Measurements from ENCODE around the gene ADAMTSL1. TPM values are rescaled to one million over a fixed set of nuclear protein-coding genes. Genes with fewer than 3 reads are reported as not detected.

The ADAMTSL1 gene
- total RNA-seq, 4 donors from 2014 or later = 21.3 to 138 (median 125) TPM

DNA sequence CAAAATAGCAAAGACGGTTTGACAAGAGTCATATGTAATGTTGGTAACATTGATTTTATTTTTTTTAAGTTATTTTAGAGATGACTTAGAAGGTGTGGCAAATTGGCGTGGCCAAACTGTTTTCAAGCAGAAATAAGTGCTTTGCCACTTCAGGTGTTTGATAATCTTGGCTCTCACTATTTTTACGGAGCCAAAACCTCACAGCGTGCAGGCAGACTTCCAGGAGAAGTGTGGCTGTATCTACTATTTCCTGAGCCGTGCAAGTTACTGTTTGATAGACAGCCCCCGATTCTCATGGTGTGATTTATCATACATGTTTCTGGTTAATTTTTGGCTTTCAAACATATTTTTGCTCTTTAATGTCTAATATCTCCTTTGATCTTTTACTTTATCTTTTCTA, 269.5 kb downstream of the ADAMTSL1 start:
- ATAC-seq = no peak
- Histone ChIP-seq H3K4me3 (no peak overlapping the region), H3K4me1 (peaks cover 4 to 54% (median 12%) of the 10 kb centered on the region in 3 donors), H3K27ac (peak overlapping the region in 2 of 4 donors; percentile 53 to 60), H3K27me3 (no peaks in the 10 kb centered on the region), H3K36me3 (no peaks in the 10 kb centered on the region), H3K9me3 (no peaks in the 10 kb centered on the region)
- TF ChIP-seq, protein P1, sequence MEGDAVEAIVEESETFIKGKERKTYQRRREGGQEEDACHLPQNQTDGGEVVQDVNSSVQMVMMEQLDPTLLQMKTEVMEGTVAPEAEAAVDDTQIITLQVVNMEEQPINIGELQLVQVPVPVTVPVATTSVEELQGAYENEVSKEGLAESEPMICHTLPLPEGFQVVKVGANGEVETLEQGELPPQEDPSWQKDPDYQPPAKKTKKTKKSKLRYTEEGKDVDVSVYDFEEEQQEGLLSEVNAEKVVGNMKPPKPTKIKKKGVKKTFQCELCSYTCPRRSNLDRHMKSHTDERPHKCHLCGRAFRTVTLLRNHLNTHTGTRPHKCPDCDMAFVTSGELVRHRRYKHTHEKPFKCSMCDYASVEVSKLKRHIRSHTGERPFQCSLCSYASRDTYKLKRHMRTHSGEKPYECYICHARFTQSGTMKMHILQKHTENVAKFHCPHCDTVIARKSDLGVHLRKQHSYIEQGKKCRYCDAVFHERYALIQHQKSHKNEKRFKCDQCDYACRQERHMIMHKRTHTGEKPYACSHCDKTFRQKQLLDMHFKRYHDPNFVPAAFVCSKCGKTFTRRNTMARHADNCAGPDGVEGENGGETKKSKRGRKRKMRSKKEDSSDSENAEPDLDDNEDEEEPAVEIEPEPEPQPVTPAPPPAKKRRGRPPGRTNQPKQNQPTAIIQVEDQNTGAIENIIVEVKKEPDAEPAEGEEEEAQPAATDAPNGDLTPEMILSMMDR (IDR thresholded peaks at IDR 0.05) = no peak
- TF ChIP-seq POLR2A (IDR thresholded peaks at IDR 0.05) = no peak
- no peak for TF ChIP-seq POLR2AphosphoS5 (IDR thresholded peaks at IDR 0.05)
- TF ChIP-seq EP300 (IDR thresholded peaks at IDR 0.05) = no peak
- WGBS, 2 donors (ENCODE audit: low coverage in 1 of 2) = 27 to 50% methylated on average over 6 of the region's 6 CpGs

DNA sequence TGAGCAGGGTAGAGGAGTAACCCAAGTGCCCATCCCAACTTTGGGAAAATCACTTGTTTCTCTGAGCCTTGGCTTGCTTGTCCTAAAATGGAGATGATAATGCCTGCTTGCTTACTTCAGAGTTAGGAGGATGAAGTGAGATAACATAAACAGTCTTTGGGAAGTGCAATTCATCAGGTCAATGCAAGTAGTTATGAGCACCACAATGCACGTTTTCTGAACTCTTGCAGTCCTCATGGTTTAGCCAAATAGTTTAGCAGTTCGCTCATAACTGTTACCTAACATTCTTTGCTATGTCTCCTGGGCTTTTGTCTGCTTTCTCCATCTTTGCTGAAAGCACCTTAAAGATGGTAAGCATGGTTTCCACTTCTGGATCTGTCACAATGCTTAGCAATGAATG, 270.0 kb downstream of the ADAMTSL1 start:
- peak overlapping the region in 3 of 4 donors; percentile 32 to 60 (median 53) for H3K27ac ChIP-seq
- no peak overlapping the region for H3K4me3 ChIP-seq
- no peaks in the 10 kb centered on the region for H3K9me3 ChIP-seq
- no peaks in the 10 kb centered on the region for H3K27me3 ChIP-seq
- WGBS, 2 donors (ENCODE audit: low coverage in 1 of 2) = 31 to 57% methylated on average over 2 of the region's 2 CpGs
- no peaks in the 10 kb centered on the region for H3K36me3 ChIP-seq
- TF ChIP-seq EP300 (IDR thresholded peaks at IDR 0.05) = no peak
- no peak for TF ChIP-seq POLR2A (IDR thresholded peaks at IDR 0.05)
- TF ChIP-seq, protein P1 (IDR thresholded peaks at IDR 0.05) = no peak
- no peak for TF ChIP-seq POLR2AphosphoS5 (IDR thresholded peaks at IDR 0.05)
- no peak for ATAC-seq
- H3K4me1 ChIP-seq = peaks cover 4 to 55% (median 12%) of the 10 kb centered on the region in 3 donors

DNA sequence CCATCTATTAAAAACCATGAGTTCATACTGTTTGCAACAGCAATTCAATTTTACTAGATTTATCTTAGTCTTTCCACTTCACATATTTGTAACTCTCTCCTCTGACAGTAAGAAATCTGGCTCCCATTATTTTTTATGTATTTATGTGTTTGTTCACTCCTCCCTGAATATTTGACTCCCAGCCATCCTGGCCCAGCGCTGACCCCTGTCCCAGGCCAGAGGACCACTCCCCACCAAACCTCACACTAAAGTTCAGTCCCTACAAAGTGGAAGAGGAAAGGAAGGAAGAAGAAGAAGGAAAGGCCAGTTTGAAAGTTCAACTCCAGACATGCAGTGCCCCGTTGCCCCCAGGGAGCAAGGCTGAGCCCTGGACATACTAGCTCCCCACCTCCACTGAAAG, 271.8 kb downstream of the ADAMTSL1 start:
- no peaks in the 10 kb centered on the region for H3K9me3 ChIP-seq
- H3K36me3 ChIP-seq = no peaks in the 10 kb centered on the region
- TF ChIP-seq EP300 (IDR thresholded peaks at IDR 0.05) (no peak), POLR2AphosphoS5 (IDR thresholded peaks at IDR 0.05) (no peak), POLR2A (IDR thresholded peaks at IDR 0.05) (no peak)
- TF ChIP-seq, protein P1 (IDR thresholded peaks at IDR 0.05) = no peak
- H3K4me3 ChIP-seq = no peak overlapping the region
- H3K27ac ChIP-seq = peak overlapping the region in 1 of 4 donors; percentile 28
- ATAC-seq = no peak
- H3K4me1 ChIP-seq = peaks cover 4 to 49% (median 12%) of the 10 kb centered on the region in 3 donors
- WGBS, 2 donors (ENCODE audit: low coverage in 1 of 2) = 86% methylated on average over 2 of the region's 2 CpGs; no CpG with 5 or more reads in 1 of the 2 donors
- H3K27me3 ChIP-seq = no peaks in the 10 kb centered on the region

DNA sequence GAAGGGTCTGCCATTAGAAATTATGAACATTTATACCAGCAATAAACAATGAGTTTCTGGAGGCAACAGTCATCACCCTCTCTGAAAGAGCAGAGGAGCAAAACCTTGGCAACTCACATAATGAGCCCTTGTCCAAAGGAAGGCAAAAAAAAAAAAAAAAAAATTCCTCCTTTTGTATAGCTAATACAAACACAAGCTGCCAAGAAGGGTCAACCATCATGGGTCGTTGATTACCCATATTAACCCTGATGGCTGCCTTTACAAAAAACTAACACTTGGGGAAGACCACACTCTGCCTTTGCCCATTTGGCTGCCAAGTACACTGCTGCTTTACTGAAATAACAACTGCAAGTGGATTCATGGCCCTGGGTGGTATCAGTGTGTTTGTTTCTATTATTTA, 272.7 kb downstream of the ADAMTSL1 start:
- Histone ChIP-seq H3K9me3 (no peaks in the 10 kb centered on the region), H3K27me3 (no peaks in the 10 kb centered on the region), H3K4me3 (no peak overlapping the region), H3K27ac (no peak overlapping the region), H3K4me1 (peaks cover 4 to 49% (median 12%) of the 10 kb centered on the region in 3 donors), H3K36me3 (no peaks in the 10 kb centered on the region)
- TF ChIP-seq POLR2A (IDR thresholded peaks at IDR 0.05) (no peak), POLR2AphosphoS5 (IDR thresholded peaks at IDR 0.05) (no peak), EP300 (IDR thresholded peaks at IDR 0.05) (no peak)
- TF ChIP-seq, protein P1 (IDR thresholded peaks at IDR 0.05) = no peak
- no peak for ATAC-seq
- WGBS, 2 donors (ENCODE audit: low coverage in 1 of 2) = 11 to 18% methylated on average over 1 of the region's 1 CpG

DNA sequence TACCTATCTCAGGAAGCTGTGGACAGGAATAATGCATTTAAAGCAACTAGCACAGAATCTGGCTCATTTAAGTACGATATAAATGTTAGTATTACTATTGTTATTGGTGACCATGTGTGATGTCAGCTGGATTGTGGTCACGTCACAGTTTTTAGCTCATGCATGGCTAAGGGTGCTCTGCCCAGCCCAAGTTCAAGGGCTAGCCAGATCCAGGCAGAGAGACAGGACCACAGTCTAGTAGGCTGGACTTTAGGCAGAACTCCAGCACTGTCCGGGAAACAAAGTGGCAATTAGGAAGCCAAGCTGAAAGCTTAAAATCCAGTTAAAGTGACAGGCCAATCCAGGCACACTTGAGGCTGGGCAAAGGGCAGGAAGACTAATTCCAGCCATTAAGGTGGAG, 273.6 kb downstream of the ADAMTSL1 start:
- WGBS, 2 donors (ENCODE audit: low coverage in 1 of 2) = 0 to 40% methylated on average over 2 to 3 of the region's 3 CpGs
- Histone ChIP-seq H3K27ac (peak overlapping the region in 3 of 4 donors; percentile 26 to 36 (median 30)), H3K4me1 (peaks cover 4 to 48% (median 12%) of the 10 kb centered on the region in 3 donors), H3K9me3 (no peaks in the 10 kb centered on the region), H3K4me3 (no peak overlapping the region), H3K36me3 (no peaks in the 10 kb centered on the region), H3K27me3 (no peaks in the 10 kb centered on the region)
- no peak for TF ChIP-seq EP300 (IDR thresholded peaks at IDR 0.05)
- TF ChIP-seq POLR2A (IDR thresholded peaks at IDR 0.05) = no peak
- TF ChIP-seq, protein P1 (IDR thresholded peaks at IDR 0.05) = no peak
- no peak for TF ChIP-seq POLR2AphosphoS5 (IDR thresholded peaks at IDR 0.05)
- ATAC-seq = peak; percentile 47
